HL-60/S4 treated with retinoic acid at 250 ng/mL for 4 days and 3 days (cell line): Measurements from ENCODE around the gene ADRM1.

Experiments
- in situ Hi-C: fragments of 300-500 bp; cut with MboI; formaldehyde crosslinking; loops from 2 replicates; pipeline ENCODE4 v1.7.0; 2022; ENCODE audit warnings: low sequenced_read_pairs

ADRM1 gene

GRCh38 chr20:62297449-62298227, 5.2 kb upstream of the ADRM1 start:
- in situ Hi-C loops: no loop called here

GRCh38 chr20:62298577-62299249, 4.1 kb upstream of the ADRM1 start:
- in situ Hi-C loops: no loop called here

- in situ Hi-C loops: no loop called here
These were observed 3.0 kb upstream of the ADRM1 start for GRCh38 chr20:62299666-62300236.

- in situ Hi-C loops: no loop called here
These were observed 2.5 kb upstream of the ADRM1 start for GRCh38 chr20:62300319-62300718.

GRCh38 chr20:62301111-62301668, 1.6 kb upstream of the ADRM1 start:
- in situ Hi-C loops: no loop called here

- in situ Hi-C loops: no loop called here
These were observed 940 bp upstream of the ADRM1 start for GRCh38 chr20:62301773-62302340.

GRCh38 chr20:62303062-62303339, 204 bp downstream of the ADRM1 start:
- in situ Hi-C loops: no loop called here

GRCh38 chr20:62303340-62304226, 786 bp downstream of the ADRM1 start:
- in situ Hi-C loops: no loop called here

- in situ Hi-C loops: no loop called here
These were observed 1.7 kb downstream of the ADRM1 start for GRCh38 chr20:62304331-62305148.

GRCh38 chr20:62305149-62305764, 2.5 kb downstream of the ADRM1 start:
- in situ Hi-C loops: no loop called here

- in situ Hi-C loops: no loop called here
These were observed 3.1 kb downstream of the ADRM1 start for GRCh38 chr20:62305765-62306413.

GRCh38 chr20:62306414-62307187, 3.8 kb downstream of the ADRM1 start:
- in situ Hi-C loops: no loop called here

- in situ Hi-C loops: no loop called here
These were observed 4.7 kb downstream of the ADRM1 start for GRCh38 chr20:62307226-62308101.

- in situ Hi-C loops: no loop called here
These were observed 5.5 kb downstream of the ADRM1 start for GRCh38 chr20:62308102-62308822.

GRCh38 chr20:62309198-62309944, 6.6 kb downstream of the ADRM1 start:
- in situ Hi-C loops: no loop called here
